Measurements from ENCODE around the gene NAPEPLD. TPM values are rescaled to one million over a fixed set of nuclear protein-coding genes. Genes with fewer than 3 reads are reported as not detected.
A peak's percentile ranks its signal among the peaks of the same experiment; 100 is the strongest.

Gene NAPEPLD
- total RNA-seq, 2 donors from 2014 or later = 5.0 to 15.7 TPM

- H3K27ac Mint-ChIP-seq = no peak overlapping the region
- H3K27me3 Mint-ChIP-seq = no peaks in the 10 kb centered on the region
- H3K4me3 Mint-ChIP-seq = no peak overlapping the region
- peaks cover 4% of the 10 kb centered on the region for H3K36me3 Mint-ChIP-seq
- DNase-seq (ENCODE audit: low spot score) = no peak
- H3K4me1 Mint-ChIP-seq (ENCODE audit: low read depth in 2 of 2) = peaks cover 13 to 17% of the 10 kb centered on the region in 2 donors
- ATAC-seq = no peak
- H3K9me3 Mint-ChIP-seq = no peaks in the 10 kb centered on the region
Observed at GRCh38 chr7:103132995-103133688, 15.8 kb downstream of the NAPEPLD start.

GRCh38 chr7:103130901-103131624 lies 17.8 kb downstream of the NAPEPLD start:
- no peaks in the 10 kb centered on the region for H3K9me3 Mint-ChIP-seq
- H3K27ac Mint-ChIP-seq = no peak overlapping the region
- no peak overlapping the region for H3K4me3 Mint-ChIP-seq
- peaks cover 5% of the 10 kb centered on the region for H3K36me3 Mint-ChIP-seq
- H3K4me1 Mint-ChIP-seq (ENCODE audit: low read depth in 2 of 2) = peaks cover 13 to 17% of the 10 kb centered on the region in 2 donors
- DNase-seq (ENCODE audit: low spot score) (no peak), ATAC-seq (no peak)
- H3K27me3 Mint-ChIP-seq = no peaks in the 10 kb centered on the region

- Mint-ChIP-seq H3K9me3 (no peaks in the 10 kb centered on the region), H3K36me3 (peaks cover 5% of the 10 kb centered on the region), H3K27me3 (no peaks in the 10 kb centered on the region), H3K27ac (peak overlapping the region in 1 of 2 donors; percentile 60), H3K4me3 (no peak overlapping the region), H3K4me1 (ENCODE audit: low read depth in 2 of 2) (peaks cover 9 to 17% of the 10 kb centered on the region in 2 donors)
- no peak for DNase-seq (ENCODE audit: low spot score)
- ATAC-seq = no peak
Observed at GRCh38 chr7:103129702-103130549, 19.0 kb downstream of the NAPEPLD start.

GRCh38 chr7:103127006-103127405 lies 21.9 kb downstream of the NAPEPLD start:
- Mint-ChIP-seq H3K4me3 (no peak overlapping the region), H3K27ac (no peak overlapping the region), H3K36me3 (peaks cover 5% of the 10 kb centered on the region), H3K27me3 (no peaks in the 10 kb centered on the region), H3K9me3 (no peaks in the 10 kb centered on the region), H3K4me1 (ENCODE audit: low read depth in 2 of 2) (peaks cover 6 to 7% of the 10 kb centered on the region in 2 donors)
- DNase-seq (ENCODE audit: low spot score) = no peak
- ATAC-seq = no peak

GRCh38 chr7:103124429-103124979 lies 24.4 kb downstream of the NAPEPLD start:
- Mint-ChIP-seq H3K4me3 (no peak overlapping the region), H3K27ac (no peak overlapping the region), H3K9me3 (no peaks in the 10 kb centered on the region), H3K4me1 (ENCODE audit: low read depth in 2 of 2) (no peaks in the 10 kb centered on the region), H3K27me3 (no peaks in the 10 kb centered on the region), H3K36me3 (peaks cover 5% of the 10 kb centered on the region)
- ATAC-seq = no peak
- no peak for DNase-seq (ENCODE audit: low spot score)

- ATAC-seq (no peak), DNase-seq (ENCODE audit: low spot score) (no peak)
- no peaks in the 10 kb centered on the region for H3K4me1 Mint-ChIP-seq (ENCODE audit: low read depth in 2 of 2)
- no peaks in the 10 kb centered on the region for H3K27me3 Mint-ChIP-seq
- H3K27ac Mint-ChIP-seq = no peak overlapping the region
- H3K9me3 Mint-ChIP-seq = no peaks in the 10 kb centered on the region
- peaks cover 5% of the 10 kb centered on the region for H3K36me3 Mint-ChIP-seq
- no peak overlapping the region for H3K4me3 Mint-ChIP-seq
Observed at GRCh38 chr7:103123529-103123928, 25.4 kb downstream of the NAPEPLD start.

- Mint-ChIP-seq H3K36me3 (no peaks in the 10 kb centered on the region), H3K9me3 (no peaks in the 10 kb centered on the region), H3K4me3 (no peak overlapping the region), H3K27me3 (no peaks in the 10 kb centered on the region), H3K4me1 (ENCODE audit: low read depth in 2 of 2) (no peaks in the 10 kb centered on the region), H3K27ac (no peak overlapping the region)
- DNase-seq (ENCODE audit: low spot score) (no peak), ATAC-seq (no peak)
Observed at GRCh38 chr7:103121641-103122040, 27.3 kb downstream of the NAPEPLD start.

GRCh38 chr7:103120362-103120761 lies 28.5 kb downstream of the NAPEPLD start:
- H3K4me1 Mint-ChIP-seq (ENCODE audit: low read depth in 2 of 2) = no peaks in the 10 kb centered on the region
- H3K36me3 Mint-ChIP-seq = no peaks in the 10 kb centered on the region
- no peaks in the 10 kb centered on the region for H3K27me3 Mint-ChIP-seq
- ATAC-seq (no peak), DNase-seq (ENCODE audit: low spot score) (no peak)
- no peak overlapping the region for H3K27ac Mint-ChIP-seq
- no peak overlapping the region for H3K4me3 Mint-ChIP-seq
- H3K9me3 Mint-ChIP-seq = no peaks in the 10 kb centered on the region

GRCh38 chr7:103119791-103120291 lies 29.1 kb downstream of the NAPEPLD start:
- H3K27ac Mint-ChIP-seq = no peak overlapping the region
- no peaks in the 10 kb centered on the region for H3K27me3 Mint-ChIP-seq
- ATAC-seq = no peak
- no peak for DNase-seq (ENCODE audit: low spot score)
- H3K4me1 Mint-ChIP-seq (ENCODE audit: low read depth in 2 of 2) = no peaks in the 10 kb centered on the region
- H3K4me3 Mint-ChIP-seq = no peak overlapping the region
- H3K9me3 Mint-ChIP-seq = no peaks in the 10 kb centered on the region
- H3K36me3 Mint-ChIP-seq = no peaks in the 10 kb centered on the region

- H3K36me3 Mint-ChIP-seq = peaks cover 4% of the 10 kb centered on the region
- no peaks in the 10 kb centered on the region for H3K27me3 Mint-ChIP-seq
- DNase-seq (ENCODE audit: low spot score) (no peak), ATAC-seq (no peak)
- no peak overlapping the region for H3K4me3 Mint-ChIP-seq
- no peaks in the 10 kb centered on the region for H3K9me3 Mint-ChIP-seq
- no peak overlapping the region for H3K27ac Mint-ChIP-seq
- H3K4me1 Mint-ChIP-seq (ENCODE audit: low read depth in 2 of 2) = peaks cover 7 to 11% of the 10 kb centered on the region in 2 donors
Observed at GRCh38 chr7:103117465-103117864, 31.4 kb downstream of the NAPEPLD start.

- no peak for DNase-seq (ENCODE audit: low spot score)
- no peak for ATAC-seq
- peaks cover 4% of the 10 kb centered on the region for H3K36me3 Mint-ChIP-seq
- no peaks in the 10 kb centered on the region for H3K9me3 Mint-ChIP-seq
- peaks cover 7 to 11% of the 10 kb centered on the region in 2 donors for H3K4me1 Mint-ChIP-seq (ENCODE audit: low read depth in 2 of 2)
- no peak overlapping the region for H3K27ac Mint-ChIP-seq
- H3K27me3 Mint-ChIP-seq = no peaks in the 10 kb centered on the region
- H3K4me3 Mint-ChIP-seq = no peak overlapping the region
Observed at GRCh38 chr7:103116991-103117390, 31.9 kb downstream of the NAPEPLD start.

GRCh38 chr7:103116511-103116910 lies 32.4 kb downstream of the NAPEPLD start:
- peaks cover 7% of the 10 kb centered on the region for H3K36me3 Mint-ChIP-seq
- H3K27me3 Mint-ChIP-seq = no peaks in the 10 kb centered on the region
- H3K4me3 Mint-ChIP-seq = no peak overlapping the region
- no peak for DNase-seq (ENCODE audit: low spot score)
- no peak overlapping the region for H3K27ac Mint-ChIP-seq
- no peak for ATAC-seq
- H3K4me1 Mint-ChIP-seq (ENCODE audit: low read depth in 2 of 2) = peaks cover 7 to 11% of the 10 kb centered on the region in 2 donors
- no peaks in the 10 kb centered on the region for H3K9me3 Mint-ChIP-seq

GRCh38 chr7:103115771-103116170 lies 33.1 kb downstream of the NAPEPLD start:
- Mint-ChIP-seq H3K4me3 (no peak overlapping the region), H3K36me3 (peaks cover 15% of the 10 kb centered on the region), H3K27me3 (no peaks in the 10 kb centered on the region), H3K9me3 (no peaks in the 10 kb centered on the region), H3K4me1 (ENCODE audit: low read depth in 2 of 2) (peaks cover 9 to 11% of the 10 kb centered on the region in 2 donors), H3K27ac (no peak overlapping the region)
- no peak for DNase-seq (ENCODE audit: low spot score)
- ATAC-seq = no peak
